GM10266 (cell line): ENCODE results near the gene BDH1.

Experiments used
- DNase-seq: peaks from one replicate; pipeline ENCODE4 v3.0.0; 2012; ENCODE audit errors: extremely low spot score
- TF ChIP-seq, protein P1 (sequence below): IDR thresholded peaks from 2 replicates; pipeline ENCODE4 v1.5.1; 2012; ENCODE audit warnings: mild to moderate bottlenecking, low read depth; ENCODE audit not compliant: control insufficient read depth, insufficient read depth; ENCODE audit errors: missing control alignments

Gene BDH1

GRCh38 chr3:197508461-197508860, 47.3 kb downstream of the BDH1 start:
- TF ChIP-seq, protein P1, sequence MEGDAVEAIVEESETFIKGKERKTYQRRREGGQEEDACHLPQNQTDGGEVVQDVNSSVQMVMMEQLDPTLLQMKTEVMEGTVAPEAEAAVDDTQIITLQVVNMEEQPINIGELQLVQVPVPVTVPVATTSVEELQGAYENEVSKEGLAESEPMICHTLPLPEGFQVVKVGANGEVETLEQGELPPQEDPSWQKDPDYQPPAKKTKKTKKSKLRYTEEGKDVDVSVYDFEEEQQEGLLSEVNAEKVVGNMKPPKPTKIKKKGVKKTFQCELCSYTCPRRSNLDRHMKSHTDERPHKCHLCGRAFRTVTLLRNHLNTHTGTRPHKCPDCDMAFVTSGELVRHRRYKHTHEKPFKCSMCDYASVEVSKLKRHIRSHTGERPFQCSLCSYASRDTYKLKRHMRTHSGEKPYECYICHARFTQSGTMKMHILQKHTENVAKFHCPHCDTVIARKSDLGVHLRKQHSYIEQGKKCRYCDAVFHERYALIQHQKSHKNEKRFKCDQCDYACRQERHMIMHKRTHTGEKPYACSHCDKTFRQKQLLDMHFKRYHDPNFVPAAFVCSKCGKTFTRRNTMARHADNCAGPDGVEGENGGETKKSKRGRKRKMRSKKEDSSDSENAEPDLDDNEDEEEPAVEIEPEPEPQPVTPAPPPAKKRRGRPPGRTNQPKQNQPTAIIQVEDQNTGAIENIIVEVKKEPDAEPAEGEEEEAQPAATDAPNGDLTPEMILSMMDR: no peak
- no peak for DNase-seq

DNA sequence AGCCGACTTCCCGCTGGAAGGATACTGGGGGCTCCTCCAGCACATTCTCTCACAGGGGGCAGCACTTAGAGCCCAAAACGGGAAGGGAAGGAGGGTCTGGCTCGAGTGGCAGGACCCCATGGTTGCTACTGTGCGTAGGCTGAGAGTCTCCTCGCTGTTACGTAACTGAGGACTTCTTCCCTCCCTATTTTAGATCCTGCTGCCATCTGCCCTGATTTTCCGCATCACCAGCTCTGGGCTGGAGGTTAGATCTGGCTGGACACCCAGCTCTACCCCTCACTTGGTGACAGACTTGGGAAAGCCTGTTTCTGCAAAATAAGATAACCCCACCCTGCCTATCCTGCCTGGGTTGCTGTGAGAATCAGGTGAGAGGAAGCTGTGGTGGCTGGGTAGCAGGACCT, 47.7 kb downstream of the BDH1 start:
- no peak for DNase-seq
- TF ChIP-seq, protein P1: no peak

DNA sequence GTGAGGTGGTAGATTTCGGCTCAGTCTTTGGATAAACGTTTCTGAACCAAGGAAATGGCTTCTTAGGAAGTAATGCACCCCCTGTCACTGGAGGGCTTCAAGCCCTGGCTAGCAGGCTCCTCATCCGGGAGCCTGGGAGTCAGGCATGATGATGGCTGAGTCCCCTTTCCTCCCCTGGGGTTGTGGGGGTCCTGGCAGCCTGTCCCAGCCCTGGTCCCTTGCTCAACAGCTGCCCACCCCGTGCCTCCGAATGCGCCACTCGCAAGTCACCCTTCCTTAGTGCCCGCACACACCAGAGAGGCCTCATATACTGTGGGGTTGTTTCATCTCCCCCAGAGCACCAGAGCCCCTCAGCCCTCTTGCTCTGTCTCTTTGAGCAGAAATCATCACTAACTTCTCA, 48.2 kb downstream of the BDH1 start:
- DNase-seq: no peak
- TF ChIP-seq, protein P1: no peak

DNA sequence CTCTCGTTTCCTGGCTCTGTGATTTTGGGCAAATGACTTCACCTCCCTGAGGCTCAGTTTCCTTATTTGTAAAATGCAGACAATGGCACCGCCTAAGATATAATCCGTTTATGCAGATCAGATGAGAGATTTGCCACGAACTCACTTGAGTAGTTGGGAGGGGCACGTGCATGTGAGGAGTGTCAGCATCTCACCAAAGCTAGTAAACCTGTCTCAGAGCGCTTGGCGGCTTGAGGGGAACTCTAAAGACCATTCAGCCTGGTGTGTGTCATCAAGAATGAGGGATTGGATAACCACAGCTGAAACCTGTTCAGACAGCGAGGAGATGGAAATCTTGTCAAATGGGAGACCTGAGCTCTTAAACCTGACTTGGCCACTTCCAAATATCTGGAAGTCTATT, 48.7 kb downstream of the BDH1 start:
- no peak for DNase-seq
- TF ChIP-seq, protein P1: no peak

DNA sequence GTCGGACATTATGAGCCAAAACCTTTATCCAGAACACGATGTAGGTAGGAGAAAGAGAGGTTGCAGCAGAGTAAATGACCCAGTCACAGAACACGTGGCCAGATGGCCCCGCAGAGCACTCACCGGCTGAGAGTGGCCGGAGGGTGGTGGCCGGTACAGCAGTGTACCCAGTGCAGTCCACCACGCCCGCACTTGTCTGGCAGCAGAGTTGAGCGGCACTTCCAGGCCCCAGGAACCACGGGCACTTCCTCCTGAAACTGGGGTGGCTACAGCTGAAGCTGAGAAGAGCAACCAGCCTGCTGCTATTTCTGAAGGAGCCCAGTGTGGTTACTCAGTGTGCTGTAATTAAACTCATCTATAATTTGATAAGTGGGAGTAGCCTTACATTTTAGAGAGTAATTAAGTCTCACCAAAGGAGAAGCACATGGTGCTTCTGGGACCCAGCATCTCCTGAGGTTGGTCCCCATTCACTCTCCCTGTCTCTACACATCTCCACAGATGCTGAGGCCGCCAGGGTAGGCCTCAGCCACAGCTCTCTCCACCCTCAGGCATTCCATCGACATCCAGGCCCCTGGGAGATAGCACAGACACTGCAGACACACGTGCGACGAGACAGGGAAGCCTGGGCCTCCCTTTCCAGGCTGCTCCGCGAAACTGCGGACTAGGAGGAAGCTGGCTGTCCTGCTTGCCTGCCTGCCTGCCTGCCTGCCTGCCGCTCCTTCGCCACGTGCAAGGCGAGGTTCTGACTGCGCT, 49.8 kb downstream of the BDH1 start:
- DNase-seq: no peak
- TF ChIP-seq, protein P1: no peak

DNA sequence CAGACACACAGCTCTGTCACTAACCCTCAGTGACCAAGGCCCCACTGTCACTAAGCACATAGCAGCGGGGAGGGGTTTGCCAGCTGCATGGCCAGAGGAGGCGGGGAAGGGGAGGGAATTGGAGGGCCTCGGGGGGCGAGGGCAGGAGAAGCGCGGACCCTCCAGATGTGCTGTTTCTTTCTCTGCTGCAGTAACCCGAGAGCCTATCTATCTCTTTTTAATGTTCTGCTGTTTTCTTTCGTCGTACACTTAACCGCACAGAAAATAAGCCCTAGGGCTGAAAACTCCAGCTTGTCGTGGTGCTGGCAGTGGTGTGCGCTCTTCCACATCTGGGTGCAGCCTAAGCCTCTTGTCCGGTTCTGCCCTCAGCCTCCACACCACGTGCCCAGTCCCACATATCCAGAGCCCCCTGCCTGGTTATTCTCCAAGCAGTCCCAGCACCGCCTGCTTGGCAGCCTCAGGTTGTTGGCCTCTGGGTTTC, 51.1 kb downstream of the BDH1 start:
- DNase-seq: no peak
- TF ChIP-seq, protein P1: no peak

GRCh38 chr3:197504229-197504628, 51.5 kb downstream of the BDH1 start:
- TF ChIP-seq, protein P1: no peak
- DNase-seq: no peak
